OCI-LY7 (cell line): ENCODE measurements around the gene MEAK7.

Source experiments
- EZH2phosphoT487 ChIP-seq: fragments of 200-600 bp; sonication (generic); IDR thresholded peaks from 2 replicates; pipeline ENCODE4 v1.6.1; 2018; ENCODE audit warnings: low read depth, borderline replicate concordance, mild to moderate bottlenecking, mixed run types, antibody characterized with exemption, low read length, moderate library complexity, mixed read lengths
- TF ChIP-seq, protein P1 (sequence below): fragments of 200-600 bp; sonication (generic); conservative IDR thresholded peaks from 2 replicates; pipeline ENCODE4 v1.5.1; 2014; ENCODE audit warnings: mild to moderate bottlenecking, antibody characterized with exemption, low read length, moderate library complexity, mixed read lengths

DNA sequence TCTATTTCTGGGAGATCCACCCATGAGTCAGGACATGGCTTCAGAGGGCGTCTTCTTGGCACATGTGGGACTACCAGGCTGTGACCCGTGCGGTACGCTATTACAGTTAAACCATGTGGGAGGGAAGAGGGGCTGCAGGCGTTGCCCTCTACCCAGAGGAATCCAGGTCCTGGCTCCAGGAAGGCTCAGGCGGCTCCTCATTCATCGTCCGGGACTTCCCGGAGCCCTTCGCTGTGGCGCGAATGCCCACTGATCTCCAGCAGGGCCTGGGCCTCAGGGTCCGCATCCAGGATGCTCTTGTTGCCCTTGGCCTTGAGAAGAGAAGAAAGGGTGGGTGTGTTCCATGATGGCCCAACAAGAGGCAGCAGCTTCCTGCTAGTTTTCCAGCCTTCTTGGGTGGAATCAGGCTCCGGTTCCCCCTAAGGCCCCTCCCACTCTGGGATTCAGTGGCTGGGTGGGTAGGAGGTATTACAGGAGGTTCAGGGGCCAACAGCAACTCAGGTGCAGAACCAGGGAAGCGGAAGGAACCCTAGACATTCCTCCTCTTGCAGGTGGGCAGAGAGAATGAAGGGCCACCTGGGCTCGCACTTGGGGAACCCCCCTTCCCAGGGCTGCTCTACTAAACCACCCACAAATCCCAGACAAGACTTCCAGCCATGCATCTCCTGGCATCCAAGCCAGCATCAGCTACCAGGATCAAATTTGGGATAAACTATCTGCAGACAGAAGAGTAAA, 24.6 kb downstream of the MEAK7 start:
- TF ChIP-seq, protein P1, sequence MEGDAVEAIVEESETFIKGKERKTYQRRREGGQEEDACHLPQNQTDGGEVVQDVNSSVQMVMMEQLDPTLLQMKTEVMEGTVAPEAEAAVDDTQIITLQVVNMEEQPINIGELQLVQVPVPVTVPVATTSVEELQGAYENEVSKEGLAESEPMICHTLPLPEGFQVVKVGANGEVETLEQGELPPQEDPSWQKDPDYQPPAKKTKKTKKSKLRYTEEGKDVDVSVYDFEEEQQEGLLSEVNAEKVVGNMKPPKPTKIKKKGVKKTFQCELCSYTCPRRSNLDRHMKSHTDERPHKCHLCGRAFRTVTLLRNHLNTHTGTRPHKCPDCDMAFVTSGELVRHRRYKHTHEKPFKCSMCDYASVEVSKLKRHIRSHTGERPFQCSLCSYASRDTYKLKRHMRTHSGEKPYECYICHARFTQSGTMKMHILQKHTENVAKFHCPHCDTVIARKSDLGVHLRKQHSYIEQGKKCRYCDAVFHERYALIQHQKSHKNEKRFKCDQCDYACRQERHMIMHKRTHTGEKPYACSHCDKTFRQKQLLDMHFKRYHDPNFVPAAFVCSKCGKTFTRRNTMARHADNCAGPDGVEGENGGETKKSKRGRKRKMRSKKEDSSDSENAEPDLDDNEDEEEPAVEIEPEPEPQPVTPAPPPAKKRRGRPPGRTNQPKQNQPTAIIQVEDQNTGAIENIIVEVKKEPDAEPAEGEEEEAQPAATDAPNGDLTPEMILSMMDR, result no peak
- no peak for TF ChIP-seq EZH2phosphoT487
